Activated CD8-positive, alpha-beta memory T cell treated with anti-CD3 and anti-CD28 coated beads for 48 hours (primary cell): ENCODE measurements around the gene PTPRZ1.

Experiments used
- DNase-seq, 3 experiments: peaks; one replicate each; pipeline ENCODE4 v3.0.0-alpha.2; 2020; ENCODE audit warnings: low read depth in 2 of 3, low spot score in 2 of 3

Gene PTPRZ1

DNA sequence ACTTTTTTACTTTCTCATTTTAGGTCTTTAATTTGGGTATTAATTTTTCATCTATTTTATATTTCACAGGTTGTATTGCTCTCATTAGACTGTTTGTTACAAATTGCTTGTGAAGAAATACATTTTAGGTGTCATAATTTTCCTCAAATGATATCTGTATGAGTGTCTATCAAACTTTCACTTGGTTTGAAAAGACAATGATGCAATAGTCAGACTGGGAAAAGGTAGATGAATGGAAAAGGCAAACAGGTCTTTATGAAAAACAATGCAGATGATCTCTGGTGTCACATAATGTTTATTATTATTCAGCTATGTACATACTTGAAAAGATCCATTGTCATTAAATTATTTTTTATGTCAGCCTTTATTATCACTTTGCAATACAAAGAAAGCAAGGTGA is 80.2 kb downstream of the PTPRZ1 start:
- no peak for DNase-seq

DNA sequence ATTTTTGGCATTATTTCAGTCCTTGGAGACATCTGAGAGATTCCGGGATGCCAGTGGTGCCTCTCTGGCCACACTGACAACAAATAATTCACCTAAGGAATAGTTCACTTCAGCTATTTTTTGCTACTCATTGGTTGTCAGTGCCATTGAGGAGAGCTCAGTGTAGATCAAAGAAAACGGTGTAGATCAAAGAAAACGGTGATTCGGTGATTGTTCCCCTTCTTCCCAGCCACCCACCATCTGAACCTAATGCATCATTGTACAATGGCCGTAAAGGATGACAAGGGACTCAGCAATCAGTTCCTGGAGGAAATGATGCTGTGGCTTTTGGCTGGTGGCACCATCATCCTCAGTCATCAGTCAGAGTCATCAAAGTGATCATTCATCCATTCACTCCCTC is 80.6 kb downstream of the PTPRZ1 start:
- no peak for DNase-seq

DNA sequence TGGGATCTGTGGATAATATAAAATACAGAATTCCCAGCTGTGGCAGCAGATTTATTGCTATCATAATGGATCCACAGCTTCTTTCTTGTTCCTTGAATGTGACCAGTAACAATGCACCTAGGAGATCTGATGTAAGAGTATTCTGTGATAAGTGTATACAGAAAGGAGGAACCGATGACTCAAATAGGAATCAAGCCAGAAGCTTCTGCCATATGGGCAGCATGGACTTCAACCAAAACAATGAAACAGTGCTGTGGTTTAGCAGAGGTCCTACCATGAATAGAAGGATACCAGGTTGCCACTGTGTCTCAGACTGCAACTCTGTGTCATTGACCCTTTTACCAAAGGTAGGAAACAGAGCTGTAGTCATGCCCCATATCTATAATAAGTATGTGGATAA is 81.8 kb downstream of the PTPRZ1 start:
- DNase-seq, result no peak

DNA sequence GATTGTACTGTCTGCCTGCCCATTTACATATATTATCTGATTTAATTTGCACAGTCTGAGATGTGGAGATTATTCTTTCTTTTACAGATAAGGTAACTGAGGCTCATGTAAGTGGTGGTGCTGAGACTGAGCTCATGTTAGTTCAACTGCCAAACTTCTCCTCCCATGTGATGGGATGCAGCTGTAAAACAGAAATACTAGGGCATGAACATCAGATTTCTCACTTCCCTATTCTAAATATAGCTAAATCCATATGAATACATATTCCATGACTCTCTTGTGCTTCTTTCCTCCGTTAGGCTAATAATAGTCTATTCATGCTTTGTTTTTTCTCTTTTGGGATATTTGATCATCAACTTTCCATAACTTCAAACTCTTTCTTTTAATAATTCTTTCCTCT is 84.7 kb downstream of the PTPRZ1 start:
- no peak for DNase-seq

DNA sequence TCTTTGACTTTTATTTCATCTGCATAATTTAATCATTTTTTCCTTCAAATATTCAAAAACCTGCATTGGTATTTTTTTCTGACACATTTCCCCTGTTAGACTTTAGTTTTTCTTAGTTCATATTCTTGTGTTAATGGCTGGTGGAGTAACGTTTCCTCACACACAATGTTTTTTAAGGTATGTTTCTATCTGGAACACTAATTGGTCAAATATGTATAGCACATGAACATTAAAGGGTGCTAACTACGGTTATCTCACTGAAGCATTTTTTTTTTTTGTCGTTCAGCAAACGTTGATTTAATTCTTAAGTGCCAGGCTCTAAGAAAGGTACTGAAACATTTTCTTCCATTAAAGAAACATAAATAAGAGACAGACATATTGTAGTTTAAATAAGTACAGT is 87.7 kb downstream of the PTPRZ1 start:
- no peak for DNase-seq

DNA sequence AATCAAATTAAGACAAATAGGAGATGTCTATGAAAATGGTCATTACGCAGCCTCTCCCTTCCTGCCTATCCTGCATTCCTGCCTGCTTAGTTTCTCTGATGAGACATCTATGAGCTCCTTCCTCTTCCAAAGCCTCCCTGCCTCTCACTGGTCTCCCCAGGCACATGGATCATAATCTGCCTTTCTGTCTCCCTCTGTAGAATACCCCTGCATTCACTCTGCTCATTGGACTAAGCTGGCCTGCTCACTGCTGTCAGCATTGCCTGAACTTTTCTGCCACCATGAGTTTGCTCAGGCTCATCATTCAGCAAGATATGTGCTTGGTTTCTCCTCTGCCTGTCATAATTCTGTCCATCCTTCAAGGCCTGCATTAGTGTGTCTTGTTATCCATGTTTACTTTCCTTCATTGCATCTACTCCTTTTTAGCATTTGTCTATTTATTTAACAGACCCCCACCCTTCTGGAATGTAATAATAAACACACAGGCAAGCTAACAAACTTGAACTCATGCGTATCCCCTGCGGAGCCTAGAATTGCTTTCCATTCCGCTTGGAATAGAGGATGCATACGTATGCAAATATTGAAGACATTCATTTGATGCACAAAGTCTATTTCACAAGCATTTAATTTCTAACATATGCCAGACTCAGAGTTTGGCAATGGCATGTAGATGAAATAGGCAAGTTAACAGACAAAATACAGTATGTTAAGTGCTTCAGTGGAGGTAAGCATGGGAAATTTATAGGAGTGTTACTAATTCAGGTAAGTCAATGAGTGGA is 88.3 kb downstream of the PTPRZ1 start:
- no peak for DNase-seq

DNA sequence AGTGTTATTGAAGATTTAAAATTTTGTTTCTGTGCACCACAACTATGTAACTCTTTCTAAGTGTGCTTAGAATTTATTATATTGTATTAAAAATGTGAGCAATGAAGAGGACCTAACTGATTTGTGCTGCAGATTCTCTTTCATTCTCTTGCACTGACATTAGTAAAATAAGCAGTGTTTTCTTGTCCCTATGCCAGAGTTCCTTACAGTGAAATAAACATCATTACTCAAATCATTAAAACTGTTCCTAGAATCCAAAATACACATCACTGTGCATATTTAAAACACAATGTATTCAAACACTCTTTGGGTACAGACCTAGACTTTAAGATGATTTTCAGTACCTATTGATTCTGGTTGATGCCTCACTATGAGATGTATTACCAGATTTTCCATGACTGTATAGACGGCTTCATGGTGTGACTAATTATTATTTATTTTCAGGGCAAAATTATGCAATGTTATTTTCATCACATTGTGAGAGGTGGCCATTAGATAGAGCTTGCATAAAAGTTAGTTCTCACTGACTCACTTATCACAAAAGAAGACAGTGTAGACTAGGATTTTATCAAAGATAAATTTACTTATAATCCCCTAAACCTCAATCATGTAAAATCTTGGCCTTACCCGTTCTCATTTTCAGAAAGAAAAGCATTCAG is 93.4 kb downstream of the PTPRZ1 start:
- DNase-seq, result no peak

DNA sequence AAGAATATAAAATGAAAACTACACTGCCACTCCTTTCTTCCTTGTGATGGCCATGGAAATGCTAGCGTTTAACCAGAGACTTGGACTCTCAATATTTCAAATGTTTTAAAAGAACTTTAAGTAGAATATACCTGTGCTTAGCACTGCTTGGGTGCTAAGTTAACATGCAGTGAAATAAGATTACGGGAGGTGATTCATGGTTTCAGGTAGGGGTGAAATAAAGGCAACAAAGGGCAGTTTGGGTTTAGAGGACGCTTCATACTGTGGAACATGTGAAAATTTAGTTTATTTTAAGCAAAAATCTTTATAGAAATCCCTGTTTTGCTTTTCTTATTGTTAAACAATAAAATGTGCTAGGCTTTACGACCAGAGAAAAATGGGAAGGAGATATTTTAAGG is 94.0 kb downstream of the PTPRZ1 start:
- DNase-seq, result no peak

DNA sequence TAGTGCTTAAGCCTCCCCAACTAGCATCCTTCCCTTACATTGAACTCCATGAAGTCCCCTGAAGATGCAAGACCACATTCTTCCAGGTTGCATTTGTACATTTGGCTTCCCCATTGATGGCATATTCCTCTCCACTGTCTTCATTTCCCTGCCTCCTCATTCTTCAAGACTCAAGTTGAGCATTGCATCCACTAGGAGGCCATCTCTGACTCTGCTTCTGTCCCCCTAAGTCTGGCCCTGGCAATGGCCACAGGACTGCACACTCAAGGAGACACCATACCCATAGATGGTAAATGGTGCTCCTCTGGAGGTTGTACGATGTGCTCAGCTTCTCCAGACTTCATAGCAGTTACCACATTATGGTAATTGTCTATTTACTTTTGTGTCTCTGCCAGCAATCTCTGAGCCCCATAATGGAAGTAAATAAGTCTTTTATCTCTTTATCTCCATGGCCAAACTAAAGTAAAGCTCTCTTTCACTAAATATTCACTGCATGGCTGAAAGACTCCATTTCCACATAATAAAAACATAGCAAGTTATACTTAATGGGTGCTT is 112.6 kb downstream of the PTPRZ1 start:
- no peak for DNase-seq

DNA sequence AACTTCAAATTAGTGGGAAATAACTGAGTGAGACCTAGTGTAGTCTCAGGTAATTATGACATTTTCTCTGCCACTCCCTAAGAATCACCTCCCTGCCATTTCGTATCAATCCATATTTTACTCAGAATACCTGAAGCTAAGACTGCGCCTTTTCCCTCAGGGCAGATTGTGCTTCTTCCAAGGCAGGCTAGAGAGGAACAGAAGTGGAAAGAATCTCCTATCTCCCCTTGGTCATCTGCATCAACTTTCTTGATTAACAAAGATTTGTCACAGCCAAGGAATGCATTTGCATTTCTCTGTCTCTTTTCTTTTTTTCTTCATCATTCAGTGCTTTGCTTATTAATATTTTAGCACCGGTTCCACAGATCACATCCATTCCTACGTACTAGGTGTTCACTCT is 119.1 kb downstream of the PTPRZ1 start:
- DNase-seq, result no peak

DNA sequence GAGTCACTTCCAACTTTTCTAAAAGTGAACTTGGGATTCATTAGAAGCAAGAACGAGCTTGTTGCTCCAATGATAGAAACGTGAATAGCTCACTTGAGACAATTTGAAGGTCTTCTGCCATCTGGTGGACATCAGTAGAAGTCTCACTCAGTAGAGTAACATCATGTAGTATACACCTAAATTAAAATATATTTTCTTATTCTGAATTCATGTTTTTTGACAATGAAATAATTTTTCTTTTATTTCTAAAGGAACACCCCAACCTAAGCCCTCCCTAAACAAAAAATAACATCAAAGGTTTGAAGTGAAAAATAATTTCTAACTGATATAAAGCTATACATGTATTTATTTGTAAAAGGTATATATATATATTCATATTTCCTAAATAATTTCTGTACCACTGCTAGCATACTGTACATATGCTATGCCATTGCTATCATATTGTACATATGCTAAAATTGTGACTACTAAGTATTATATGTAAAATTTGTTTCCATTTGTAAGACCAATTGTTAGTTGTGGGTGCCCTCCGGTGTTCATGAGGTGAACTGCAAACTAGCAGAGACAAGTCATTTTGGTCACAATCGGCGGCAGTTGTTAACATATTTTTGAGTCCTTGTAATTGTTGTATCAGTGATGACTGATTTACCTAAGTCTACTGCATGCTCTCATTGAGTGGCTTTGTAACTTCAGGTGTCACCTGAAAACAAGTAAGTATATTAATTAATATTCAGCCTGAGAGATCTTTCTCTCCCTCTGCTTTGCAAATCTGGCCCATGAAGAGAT is 121.9 kb downstream of the PTPRZ1 start:
- DNase-seq, result no peak

DNA sequence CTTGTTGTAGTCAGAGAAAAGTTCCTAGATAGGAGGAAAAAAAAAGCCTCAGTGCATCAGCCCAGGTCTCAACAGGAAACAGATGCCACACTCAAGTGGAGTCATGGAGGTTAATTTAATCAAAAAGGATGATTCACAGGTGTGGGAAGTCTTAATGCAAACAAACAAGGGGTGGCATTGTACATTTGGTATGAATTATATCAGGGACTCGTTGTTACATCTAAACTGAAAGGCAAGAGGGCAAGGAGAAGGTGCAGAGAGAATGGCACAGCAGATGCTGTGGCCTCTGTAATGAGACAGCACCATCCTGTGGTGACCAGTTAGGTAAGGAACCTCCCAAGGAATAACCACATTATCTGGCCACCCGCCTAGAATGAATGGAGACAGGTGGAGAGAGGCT is 133.7 kb downstream of the PTPRZ1 start:
- DNase-seq, result no peak

DNA sequence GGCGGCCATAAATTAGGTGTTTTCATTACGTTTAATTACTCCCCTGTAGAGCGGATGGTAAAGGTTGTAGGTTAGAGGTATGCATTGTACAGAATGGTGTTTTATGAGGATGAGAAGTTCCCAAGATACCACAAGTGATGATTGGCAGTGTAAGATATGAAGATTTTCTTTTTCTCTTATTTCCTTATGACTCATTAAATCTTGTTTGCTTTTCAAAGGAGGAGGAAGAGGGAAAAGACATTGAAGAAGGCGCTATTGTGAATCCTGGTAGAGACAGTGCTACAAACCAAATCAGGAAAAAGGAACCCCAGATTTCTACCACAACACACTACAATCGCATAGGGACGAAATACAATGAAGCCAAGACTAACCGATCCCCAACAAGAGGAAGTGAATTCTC is 137.2 kb downstream of the PTPRZ1 start:
- no peak for DNase-seq

DNA sequence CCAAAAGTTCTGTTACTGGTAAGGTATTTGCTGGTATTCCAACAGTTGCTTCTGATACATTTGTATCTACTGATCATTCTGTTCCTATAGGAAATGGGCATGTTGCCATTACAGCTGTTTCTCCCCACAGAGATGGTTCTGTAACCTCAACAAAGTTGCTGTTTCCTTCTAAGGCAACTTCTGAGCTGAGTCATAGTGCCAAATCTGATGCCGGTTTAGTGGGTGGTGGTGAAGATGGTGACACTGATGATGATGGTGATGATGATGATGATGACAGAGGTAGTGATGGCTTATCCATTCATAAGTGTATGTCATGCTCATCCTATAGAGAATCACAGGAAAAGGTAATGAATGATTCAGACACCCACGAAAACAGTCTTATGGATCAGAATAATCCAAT is 140.1 kb downstream of the PTPRZ1 start:
- DNase-seq, result no peak

DNA sequence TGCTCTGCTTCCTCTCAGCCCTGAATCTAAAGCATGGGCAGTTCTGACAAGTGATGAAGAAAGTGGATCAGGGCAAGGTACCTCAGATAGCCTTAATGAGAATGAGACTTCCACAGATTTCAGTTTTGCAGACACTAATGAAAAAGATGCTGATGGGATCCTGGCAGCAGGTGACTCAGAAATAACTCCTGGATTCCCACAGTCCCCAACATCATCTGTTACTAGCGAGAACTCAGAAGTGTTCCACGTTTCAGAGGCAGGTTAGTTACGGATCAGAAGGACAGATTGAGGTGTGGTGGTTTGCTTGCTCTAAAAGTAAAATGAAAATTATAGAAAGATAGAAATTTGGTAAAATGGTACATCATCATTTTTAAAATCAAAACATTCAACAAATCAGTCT is 140.7 kb downstream of the PTPRZ1 start:
- DNase-seq, result no peak

DNA sequence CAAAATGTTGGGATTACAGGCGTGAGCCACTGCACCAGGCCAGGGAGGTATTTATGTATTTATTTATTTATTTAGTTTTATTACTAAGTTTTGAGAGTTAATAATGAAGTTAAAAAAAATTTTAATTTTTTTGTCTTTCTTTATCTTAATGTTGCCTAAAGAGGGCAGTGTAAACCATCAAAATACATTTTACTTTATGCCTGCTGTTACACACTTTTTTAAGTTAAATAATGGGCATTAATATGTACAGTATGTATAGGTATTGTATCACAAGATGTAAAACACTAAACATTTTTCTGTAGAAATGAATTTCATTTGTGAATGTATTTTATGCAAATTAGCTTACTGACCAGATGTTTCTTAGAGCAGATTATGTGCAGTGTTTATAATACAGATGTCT is 141.7 kb downstream of the PTPRZ1 start:
- no peak for DNase-seq

DNA sequence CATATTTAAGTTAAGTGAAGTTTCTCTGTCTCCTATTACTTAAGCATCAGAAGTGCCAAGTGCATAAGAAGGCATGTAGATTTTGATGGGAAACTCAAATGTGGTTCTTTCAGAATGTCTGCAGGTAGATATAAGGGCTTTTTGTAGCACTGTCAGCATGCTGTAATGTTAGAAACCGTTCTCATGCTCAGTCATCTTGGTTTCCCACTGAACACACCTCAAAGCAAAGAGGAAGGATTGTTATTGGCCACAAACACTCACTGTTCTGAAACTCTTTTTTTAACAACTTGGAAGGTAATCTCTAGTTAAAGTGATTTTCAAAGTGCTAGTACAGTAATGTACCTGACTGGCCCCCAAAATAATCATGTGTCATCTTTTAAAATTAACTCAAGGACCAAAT is 145.1 kb downstream of the PTPRZ1 start:
- DNase-seq, result no peak

DNA sequence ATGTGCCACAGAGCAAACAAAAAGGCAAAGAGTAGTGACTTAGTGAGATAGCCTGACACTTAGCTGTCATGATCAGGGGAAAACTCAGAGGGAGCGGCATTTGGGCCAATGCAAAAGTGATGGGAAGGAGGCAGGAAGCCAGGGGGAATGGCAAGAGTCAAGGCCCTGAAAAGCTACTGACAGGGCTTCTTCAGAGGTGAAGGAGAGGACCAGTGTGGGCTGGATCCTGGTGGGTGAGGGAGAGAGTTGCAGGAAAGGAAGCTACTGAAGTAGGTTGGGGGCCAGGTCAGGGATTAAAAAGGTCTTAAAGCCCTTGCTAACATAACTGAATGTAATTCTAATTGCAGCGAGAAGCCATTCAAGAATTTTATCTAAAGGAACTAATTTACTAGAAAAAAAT is 154.1 kb downstream of the PTPRZ1 start:
- no peak for DNase-seq

DNA sequence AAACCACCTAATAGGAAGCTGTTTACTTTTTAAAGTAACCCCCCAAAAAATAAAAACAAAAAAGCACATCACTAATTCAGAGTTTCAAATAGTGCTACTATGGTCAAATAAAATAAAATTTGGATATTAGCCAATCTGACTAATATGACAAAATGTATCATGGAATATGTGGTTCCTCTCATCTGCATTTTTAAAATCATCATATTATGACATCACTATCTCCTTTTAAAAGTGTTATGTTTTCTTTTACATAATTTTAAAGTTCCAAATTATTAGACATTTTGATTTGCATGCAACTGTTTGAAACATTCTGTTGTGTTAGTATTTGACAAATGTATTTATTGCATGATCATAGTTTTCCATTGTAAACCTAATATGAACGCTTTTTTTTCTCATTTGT is 160.7 kb downstream of the PTPRZ1 start:
- no peak for DNase-seq

DNA sequence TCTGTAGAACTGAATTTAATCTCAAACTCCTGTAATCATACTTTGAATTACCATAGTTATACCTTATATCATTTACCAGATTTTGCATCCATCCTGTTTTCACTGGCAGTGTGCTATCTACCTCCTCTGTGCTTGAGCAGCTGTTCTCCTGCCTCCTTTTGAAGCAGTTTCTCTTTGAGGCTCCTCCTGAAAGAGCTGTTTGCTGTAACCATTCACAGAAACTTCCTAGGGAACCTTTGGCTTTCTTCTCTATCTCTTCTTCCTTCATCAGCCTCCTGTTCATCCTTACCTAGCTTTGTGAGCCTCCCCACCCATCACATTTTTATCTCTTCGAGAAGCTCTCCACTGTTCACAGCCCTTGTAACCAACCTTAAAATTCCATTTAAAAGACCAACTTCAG is 162.9 kb downstream of the PTPRZ1 start:
- DNase-seq, result no peak

DNA sequence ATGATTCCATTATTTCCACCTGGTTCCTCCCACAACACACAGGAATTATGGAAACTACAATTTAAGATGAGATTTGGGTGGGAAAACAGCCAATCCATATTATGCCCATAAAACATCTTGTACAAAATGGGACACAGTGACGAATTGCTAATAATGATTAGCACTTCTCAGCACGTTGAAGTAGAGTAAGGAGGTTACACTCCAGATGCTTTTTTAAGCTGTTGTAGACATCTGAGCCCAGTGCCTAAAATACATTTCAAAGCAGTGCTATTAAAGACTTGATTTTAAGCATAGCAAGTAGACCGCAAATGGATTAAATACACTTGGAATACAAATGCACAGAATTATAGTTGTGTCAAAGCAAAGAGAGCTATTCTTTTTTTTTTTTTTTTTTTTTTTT is 165.2 kb downstream of the PTPRZ1 start:
- DNase-seq, result no peak

DNA sequence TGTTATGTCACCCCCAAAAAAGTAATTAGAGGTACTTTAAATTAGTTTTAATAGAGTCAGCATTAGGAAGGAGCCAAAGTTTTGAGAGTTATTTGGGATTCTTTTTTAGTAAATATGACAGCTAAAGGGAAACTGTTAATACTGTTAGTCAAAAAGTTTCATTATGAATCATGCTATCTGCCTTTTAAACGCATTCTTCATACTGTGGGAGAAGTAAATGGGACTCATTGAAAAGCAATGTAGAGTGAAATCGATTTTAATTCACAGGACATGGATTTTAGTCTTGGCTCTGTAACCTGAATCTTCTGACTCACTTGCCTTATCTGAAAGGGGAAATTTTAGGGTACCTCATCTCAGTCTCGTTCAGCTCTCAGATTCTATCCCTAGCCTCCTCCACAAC is 165.9 kb downstream of the PTPRZ1 start:
- DNase-seq, result no peak
